ENCODE measurements around the gene KCNIP4.

The KCNIP4 gene

DNA sequence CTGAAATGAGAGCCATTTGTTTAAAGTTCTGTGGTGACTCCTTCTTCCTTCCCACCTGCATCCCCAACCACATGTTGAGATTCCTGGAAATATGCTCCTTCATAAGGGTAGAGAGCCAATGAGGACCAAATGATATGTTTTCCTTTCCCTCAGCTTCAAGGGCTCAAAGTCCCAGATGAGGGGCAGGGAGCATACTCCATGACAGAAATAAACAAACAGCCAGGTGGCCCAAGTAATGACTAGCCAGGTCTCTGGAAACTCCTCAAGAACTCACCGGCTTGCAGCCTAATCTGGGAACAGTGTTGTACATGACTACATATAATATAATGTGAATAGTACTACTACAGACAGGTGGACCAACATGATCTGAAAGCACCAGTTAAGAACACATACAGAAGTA, 856.0 kb downstream of the KCNIP4 start:
- Histone ChIP-seq H3K9me3 (ENCODE audit: control insufficient read depth, insufficient read depth, low read depth, low read length) (no peaks in the 10 kb centered on the region), H3K36me3 (ENCODE audit: control insufficient read depth, insufficient read depth, low read length) (no peaks in the 10 kb centered on the region), H3K9ac (ENCODE audit: low read length) (no peak overlapping the region), H3K4me3 (ENCODE audit: low read depth, low read length) (no peak overlapping the region), H3K27ac (ENCODE audit: low read depth, low read length) (no peak overlapping the region), H3K27me3 (ENCODE audit: control insufficient read depth, insufficient read depth, low read length) (no peaks in the 10 kb centered on the region), H3K4me1 (ENCODE audit: control insufficient read depth, insufficient read depth, low read length) (no peaks in the 10 kb centered on the region)

DNA sequence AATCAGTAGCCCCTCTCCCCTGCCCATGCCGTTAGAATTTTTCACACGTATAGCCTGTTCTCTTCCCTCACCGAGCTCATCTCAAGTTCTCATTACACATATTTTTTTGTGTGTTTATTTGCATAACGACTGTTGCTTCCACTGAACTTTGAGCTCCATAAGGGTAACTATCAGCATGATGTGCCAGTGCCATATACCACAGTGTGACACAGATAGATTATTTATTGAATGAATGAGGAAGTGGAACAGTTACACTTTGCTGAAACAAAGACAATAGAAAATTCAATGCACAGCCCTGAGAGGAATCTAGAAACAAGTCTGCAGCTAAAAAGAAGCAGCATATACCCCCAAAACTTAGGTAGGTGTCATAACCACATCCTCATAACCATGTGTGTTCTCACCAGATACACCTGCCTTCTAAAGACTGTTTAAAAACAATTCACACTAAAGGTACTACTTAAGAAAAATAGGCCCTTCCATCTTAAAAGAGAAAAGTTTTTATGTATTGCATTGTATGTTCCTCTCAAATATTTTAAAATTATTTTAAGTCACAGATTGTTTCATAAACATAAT, 858.4 kb downstream of the KCNIP4 start:
- H3K27me3 ChIP-seq (ENCODE audit: control insufficient read depth, insufficient read depth, low read length): no peaks in the 10 kb centered on the region
- no peaks in the 10 kb centered on the region for H3K4me1 ChIP-seq (ENCODE audit: control insufficient read depth, insufficient read depth, low read length)
- no peak overlapping the region for H3K27ac ChIP-seq (ENCODE audit: low read depth, low read length)
- H3K4me3 ChIP-seq (ENCODE audit: low read depth, low read length): no peak overlapping the region
- no peaks in the 10 kb centered on the region for H3K9me3 ChIP-seq (ENCODE audit: control insufficient read depth, insufficient read depth, low read depth, low read length)
- H3K36me3 ChIP-seq (ENCODE audit: control insufficient read depth, insufficient read depth, low read length): no peaks in the 10 kb centered on the region
- no peak overlapping the region for H3K9ac ChIP-seq (ENCODE audit: low read length)

DNA sequence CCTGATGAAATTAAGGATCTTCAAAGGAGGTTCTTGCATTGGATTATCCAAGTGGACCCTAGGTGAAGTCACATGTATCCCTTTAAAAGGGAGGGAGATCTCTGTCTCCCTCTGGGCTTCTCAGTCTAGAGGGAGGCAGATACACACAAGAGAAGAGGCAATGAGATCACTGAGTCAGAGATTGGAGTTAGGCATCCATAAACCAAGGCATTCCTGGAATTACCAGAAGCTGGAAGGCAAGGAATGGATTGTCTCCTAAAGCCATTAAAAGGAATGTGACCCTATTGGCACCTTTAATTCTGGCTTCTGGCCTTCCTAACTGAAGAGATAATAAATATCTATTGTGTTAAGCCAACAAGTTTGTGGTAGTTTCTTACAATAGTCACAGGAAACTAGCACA, 865.2 kb downstream of the KCNIP4 start:
- Histone ChIP-seq H3K4me3 (ENCODE audit: low read depth, low read length) (no peak overlapping the region), H3K9me3 (ENCODE audit: control insufficient read depth, insufficient read depth, low read depth, low read length) (no peaks in the 10 kb centered on the region), H3K9ac (ENCODE audit: low read length) (no peak overlapping the region), H3K4me1 (ENCODE audit: control insufficient read depth, insufficient read depth, low read length) (peaks cover 12% of the 10 kb centered on the region), H3K27me3 (ENCODE audit: control insufficient read depth, insufficient read depth, low read length) (no peaks in the 10 kb centered on the region), H3K27ac (ENCODE audit: low read depth, low read length) (no peak overlapping the region), H3K36me3 (ENCODE audit: control insufficient read depth, insufficient read depth, low read length) (no peaks in the 10 kb centered on the region)

DNA sequence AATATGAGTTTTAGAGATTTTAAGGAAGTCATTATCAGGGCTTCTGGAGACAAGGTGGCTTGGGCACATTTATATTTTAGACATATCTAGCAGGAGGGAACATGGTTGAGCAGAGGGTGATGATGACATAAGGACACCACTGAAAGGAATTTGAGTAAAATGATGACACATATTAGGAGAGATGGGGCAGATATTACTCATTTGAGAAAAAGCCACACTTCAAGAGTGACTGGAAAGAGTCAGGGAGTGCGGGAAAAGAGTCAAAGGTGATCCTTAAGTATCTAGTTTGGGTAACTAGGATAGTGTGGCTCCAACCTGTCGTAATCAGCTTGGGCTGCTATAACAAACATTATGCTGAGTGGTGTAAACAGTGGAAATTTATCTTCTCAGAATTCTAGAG, 870.6 kb downstream of the KCNIP4 start:
- H3K9me3 ChIP-seq (ENCODE audit: control insufficient read depth, insufficient read depth, low read depth, low read length): no peaks in the 10 kb centered on the region
- H3K4me1 ChIP-seq (ENCODE audit: control insufficient read depth, insufficient read depth, low read length): no peaks in the 10 kb centered on the region
- no peak overlapping the region for H3K9ac ChIP-seq (ENCODE audit: low read length)
- H3K27me3 ChIP-seq (ENCODE audit: control insufficient read depth, insufficient read depth, low read length): no peaks in the 10 kb centered on the region
- no peak overlapping the region for H3K4me3 ChIP-seq (ENCODE audit: low read depth, low read length)
- no peaks in the 10 kb centered on the region for H3K36me3 ChIP-seq (ENCODE audit: control insufficient read depth, insufficient read depth, low read length)
- H3K27ac ChIP-seq (ENCODE audit: low read depth, low read length): no peak overlapping the region

DNA sequence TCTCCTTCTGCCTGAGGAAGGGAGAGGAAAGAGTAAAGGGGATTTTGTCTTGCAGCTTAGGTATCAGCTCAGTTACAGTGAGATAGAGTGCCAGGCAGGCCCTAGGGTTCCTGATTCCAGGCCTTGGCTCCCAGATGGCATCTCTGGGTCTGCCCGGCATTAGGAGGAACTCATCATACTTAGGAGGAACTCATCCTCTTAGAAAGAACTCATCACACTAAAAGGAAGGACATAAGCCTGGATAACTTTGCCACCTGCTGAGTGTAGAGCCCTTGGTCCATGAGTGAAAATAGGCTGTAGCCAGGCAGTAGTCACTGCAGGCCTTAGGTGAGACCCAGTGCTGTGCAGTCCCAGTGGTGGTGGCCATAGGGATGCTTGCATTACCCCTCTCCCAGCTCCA, 881.2 kb downstream of the KCNIP4 start:
- Histone ChIP-seq H3K9ac (ENCODE audit: low read length) (no peak overlapping the region), H3K36me3 (ENCODE audit: control insufficient read depth, insufficient read depth, low read length) (no peaks in the 10 kb centered on the region), H3K9me3 (ENCODE audit: control insufficient read depth, insufficient read depth, low read depth, low read length) (no peaks in the 10 kb centered on the region), H3K4me1 (ENCODE audit: control insufficient read depth, insufficient read depth, low read length) (no peaks in the 10 kb centered on the region), H3K27me3 (ENCODE audit: control insufficient read depth, insufficient read depth, low read length) (no peaks in the 10 kb centered on the region), H3K4me3 (ENCODE audit: low read depth, low read length) (no peak overlapping the region), H3K27ac (ENCODE audit: low read depth, low read length) (no peak overlapping the region)

DNA sequence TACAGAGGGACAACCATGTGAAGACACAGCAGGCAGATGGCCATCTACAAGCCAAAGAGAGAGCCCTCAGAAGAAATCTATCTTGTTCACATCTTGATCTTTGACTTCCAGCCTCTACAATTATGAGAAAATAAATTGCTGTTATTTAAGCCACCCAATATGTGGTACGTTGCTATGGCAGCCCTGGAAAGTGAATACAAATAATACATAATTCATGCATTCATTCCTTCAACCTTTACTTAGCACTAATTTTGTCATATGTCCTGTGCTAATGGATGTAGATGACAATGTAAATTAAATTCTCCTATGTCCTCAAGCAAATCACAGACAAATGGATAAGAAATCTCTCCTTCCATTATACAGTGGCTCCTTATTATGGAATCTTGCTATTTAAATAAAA, 886.7 kb downstream of the KCNIP4 start:
- Histone ChIP-seq H3K4me3 (ENCODE audit: low read depth, low read length) (no peak overlapping the region), H3K36me3 (ENCODE audit: control insufficient read depth, insufficient read depth, low read length) (no peaks in the 10 kb centered on the region), H3K9me3 (ENCODE audit: control insufficient read depth, insufficient read depth, low read depth, low read length) (no peaks in the 10 kb centered on the region), H3K27ac (ENCODE audit: low read depth, low read length) (no peak overlapping the region), H3K9ac (ENCODE audit: low read length) (no peak overlapping the region), H3K27me3 (ENCODE audit: control insufficient read depth, insufficient read depth, low read length) (no peaks in the 10 kb centered on the region), H3K4me1 (ENCODE audit: control insufficient read depth, insufficient read depth, low read length) (no peaks in the 10 kb centered on the region)

DNA sequence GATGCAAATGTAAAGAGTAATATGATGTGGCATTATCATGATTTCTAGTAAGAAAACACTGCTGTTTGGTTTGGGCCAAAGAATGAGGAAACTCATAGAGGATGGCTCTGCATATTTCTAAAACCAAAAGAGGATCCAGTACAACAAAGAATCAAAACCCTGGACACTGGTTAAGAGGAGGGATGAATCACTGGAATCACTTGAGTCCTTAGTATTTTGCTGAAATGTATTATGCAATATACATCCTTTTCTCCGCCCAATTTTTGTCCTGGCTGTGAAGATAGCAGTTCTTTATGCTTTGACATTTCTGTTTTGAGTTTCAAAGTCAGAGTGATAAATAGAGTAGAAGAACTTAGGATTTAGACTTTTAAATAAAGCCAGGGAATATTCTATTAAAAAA, 902.4 kb downstream of the KCNIP4 start:
- no peaks in the 10 kb centered on the region; the same call in 1 of the 2 replicates for H3K27me3 ChIP-seq (ENCODE audit: control insufficient read depth, insufficient read depth, low read length)
- no peaks in the 10 kb centered on the region for H3K9me3 ChIP-seq (ENCODE audit: control insufficient read depth, insufficient read depth, low read depth, low read length)
- H3K27ac ChIP-seq (ENCODE audit: low read depth, low read length): no peak overlapping the region
- no peaks in the 10 kb centered on the region for H3K36me3 ChIP-seq (ENCODE audit: control insufficient read depth, insufficient read depth, low read length)
- no peaks in the 10 kb centered on the region for H3K4me1 ChIP-seq (ENCODE audit: control insufficient read depth, insufficient read depth, low read length)
- H3K9ac ChIP-seq (ENCODE audit: low read length): no peak overlapping the region
- no peak overlapping the region for H3K4me3 ChIP-seq (ENCODE audit: low read depth, low read length)

DNA sequence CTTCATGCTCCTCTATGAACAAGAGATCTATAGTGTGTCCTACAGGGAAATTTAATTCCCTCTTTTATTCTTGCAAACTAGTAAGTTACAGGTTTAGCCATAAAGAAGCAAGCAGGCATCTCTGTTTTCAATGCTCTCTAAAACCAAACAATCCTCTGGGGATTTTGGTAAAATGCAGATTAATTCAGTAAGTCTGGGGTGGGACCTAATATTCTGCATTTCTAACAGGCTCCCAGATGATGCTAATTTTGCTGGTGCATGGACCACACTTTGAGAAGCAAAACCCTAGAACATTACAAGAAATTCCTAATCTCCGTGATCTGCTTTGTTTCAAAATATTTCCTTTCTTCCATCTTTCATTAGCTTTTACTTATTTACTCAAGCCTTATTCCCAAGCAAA, 903.5 kb downstream of the KCNIP4 start:
- Histone ChIP-seq H3K27me3 (ENCODE audit: control insufficient read depth, insufficient read depth, low read length) (no peaks in the 10 kb centered on the region; the same call in 1 of the 2 replicates), H3K36me3 (ENCODE audit: control insufficient read depth, insufficient read depth, low read length) (no peaks in the 10 kb centered on the region), H3K4me3 (ENCODE audit: low read depth, low read length) (no peak overlapping the region), H3K9me3 (ENCODE audit: control insufficient read depth, insufficient read depth, low read depth, low read length) (no peaks in the 10 kb centered on the region), H3K9ac (ENCODE audit: low read length) (no peak overlapping the region), H3K4me1 (ENCODE audit: control insufficient read depth, insufficient read depth, low read length) (no peaks in the 10 kb centered on the region), H3K27ac (ENCODE audit: low read depth, low read length) (no peak overlapping the region)

DNA sequence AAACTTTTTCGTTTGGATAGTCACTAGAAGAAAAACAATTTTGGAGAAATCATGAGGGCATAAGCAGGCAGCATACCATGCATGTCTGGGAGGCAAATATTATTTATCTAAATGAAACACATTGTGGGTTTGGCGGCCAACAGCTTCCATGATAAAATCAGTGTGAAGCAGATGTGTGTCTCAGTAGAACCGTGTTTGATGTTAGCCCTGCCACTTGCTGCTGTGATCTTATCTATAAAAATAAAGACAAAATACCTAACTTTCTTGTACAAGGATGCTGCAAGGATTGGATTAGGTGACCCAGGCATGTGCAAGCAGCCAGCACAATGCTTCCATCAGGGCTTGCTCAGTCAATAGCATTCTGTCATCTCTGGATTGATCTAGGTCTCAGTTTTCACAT, 906.9 kb downstream of the KCNIP4 start:
- Histone ChIP-seq H3K9me3 (ENCODE audit: control insufficient read depth, insufficient read depth, low read depth, low read length) (no peaks in the 10 kb centered on the region), H3K4me1 (ENCODE audit: control insufficient read depth, insufficient read depth, low read length) (no peaks in the 10 kb centered on the region)

DNA sequence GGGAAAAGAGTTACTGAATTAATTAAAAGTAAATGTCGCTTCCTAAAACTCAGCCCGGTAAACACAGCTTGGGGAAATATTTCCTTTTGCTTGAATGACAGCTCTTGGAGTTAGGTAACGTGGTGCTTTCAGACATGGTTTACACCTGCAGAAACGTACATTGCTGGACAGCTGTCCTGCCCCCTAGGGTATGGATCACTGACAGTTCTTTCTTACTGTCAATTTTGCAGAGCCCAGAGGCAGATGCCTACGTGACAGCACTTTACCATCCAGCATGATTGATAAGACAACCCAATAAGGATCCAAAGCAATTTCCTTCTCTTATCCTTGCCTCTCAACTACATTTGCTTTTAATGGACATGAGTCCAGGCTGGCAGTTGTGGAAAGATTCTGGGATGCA, 913.8 kb downstream of the KCNIP4 start:
- Histone ChIP-seq H3K27me3 (ENCODE audit: control insufficient read depth, insufficient read depth, low read length) (no peaks in the 10 kb centered on the region), H3K27ac (ENCODE audit: low read depth, low read length) (no peak overlapping the region), H3K4me3 (ENCODE audit: low read depth, low read length) (no peak overlapping the region), H3K9me3 (ENCODE audit: control insufficient read depth, insufficient read depth, low read depth, low read length) (no peaks in the 10 kb centered on the region), H3K4me1 (ENCODE audit: control insufficient read depth, insufficient read depth, low read length) (no peaks in the 10 kb centered on the region), H3K9ac (ENCODE audit: low read length) (no peak overlapping the region), H3K36me3 (ENCODE audit: control insufficient read depth, insufficient read depth, low read length) (no peaks in the 10 kb centered on the region)

More for the DNA sequence above, 906.9 kb downstream of the KCNIP4 start:
- H3K27ac ChIP-seq (ENCODE audit: low read depth, low read length): no peak overlapping the region
- no peaks in the 10 kb centered on the region for H3K36me3 ChIP-seq (ENCODE audit: control insufficient read depth, insufficient read depth, low read length)
- no peak overlapping the region for H3K4me3 ChIP-seq (ENCODE audit: low read depth, low read length)
- H3K27me3 ChIP-seq (ENCODE audit: control insufficient read depth, insufficient read depth, low read length): no peaks in the 10 kb centered on the region; the same call in 1 of the 2 replicates
- H3K9ac ChIP-seq (ENCODE audit: low read length): no peak overlapping the region

DNA sequence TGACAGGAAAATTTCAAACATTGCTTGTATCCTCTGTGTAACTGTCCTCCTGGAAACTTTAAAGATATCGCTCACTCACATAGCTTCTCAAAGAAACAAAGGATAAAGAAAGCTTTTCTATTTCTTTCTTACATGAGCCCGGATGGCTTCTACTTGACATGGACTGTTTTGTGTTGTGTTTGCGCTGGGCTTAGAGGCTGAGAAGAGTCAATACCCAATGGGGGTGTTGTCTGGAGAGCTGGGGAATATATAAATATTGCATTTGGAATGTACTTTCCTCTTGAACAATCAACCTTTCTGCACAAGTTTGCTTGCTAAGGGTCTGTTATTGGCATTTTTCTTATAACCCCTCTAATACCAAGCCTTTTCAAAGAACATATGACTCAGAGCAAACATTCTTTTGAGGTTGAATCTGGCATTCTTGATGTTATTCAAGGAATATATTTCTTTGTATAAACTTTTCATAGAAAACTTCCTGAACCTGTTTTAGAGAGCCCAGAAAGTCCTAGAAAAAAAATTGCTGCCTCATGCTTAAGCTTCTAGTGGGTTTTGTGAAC, 916.4 kb downstream of the KCNIP4 start:
- Histone ChIP-seq H3K27me3 (ENCODE audit: control insufficient read depth, insufficient read depth, low read length) (no peaks in the 10 kb centered on the region), H3K36me3 (ENCODE audit: control insufficient read depth, insufficient read depth, low read length) (no peaks in the 10 kb centered on the region), H3K4me3 (ENCODE audit: low read depth, low read length) (no peak overlapping the region), H3K9me3 (ENCODE audit: control insufficient read depth, insufficient read depth, low read depth, low read length) (no peaks in the 10 kb centered on the region), H3K9ac (ENCODE audit: low read length) (no peak overlapping the region), H3K27ac (ENCODE audit: low read depth, low read length) (no peak overlapping the region), H3K4me1 (ENCODE audit: control insufficient read depth, insufficient read depth, low read length) (no peaks in the 10 kb centered on the region)
